Measurements from ENCODE around the gene MCTP1. TPM values are rescaled to one million over a fixed set of nuclear protein-coding genes. Genes with fewer than 3 reads are reported as not detected.

MCTP1 gene
- total RNA-seq, 1 experiment from 2014 or later: 0.44 TPM

DNA sequence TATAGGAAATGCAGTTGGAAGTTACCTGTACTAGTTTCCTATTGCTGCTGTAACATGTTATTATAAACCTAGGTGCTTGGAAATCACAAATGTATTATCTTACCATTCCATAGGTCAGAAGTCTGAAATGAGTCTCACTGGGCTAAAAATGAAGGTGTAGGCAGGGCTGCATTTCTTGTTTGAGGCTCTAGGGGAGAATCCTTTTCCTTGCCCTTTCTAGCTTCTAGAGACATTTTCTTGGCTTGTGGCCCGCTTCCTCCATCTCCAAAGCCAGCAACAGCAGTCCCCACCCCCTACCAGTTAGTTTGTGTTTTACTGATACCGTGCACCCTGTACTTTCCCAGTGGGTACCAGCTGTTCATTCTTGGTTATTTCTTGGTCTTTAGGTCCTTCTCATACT lies 513.2 kb downstream of the MCTP1 start:
- no TSS peak for BruUV-seq (replicated peaks)
- no peaks in the 10 kb centered on the region for H3K79me2 ChIP-seq (ENCODE audit: insufficient read depth, low read length)
- intact Hi-C loops (cut with micrococcal nuclease): no loop called here
- H3K36me3 ChIP-seq (ENCODE audit: control insufficient read depth in 1 of 2, insufficient read depth in 2 of 2, low read length in 2 of 2): no peaks in the 10 kb centered on the region
- no peaks in the 10 kb centered on the region for H3K9me2 ChIP-seq (ENCODE audit: insufficient read depth)
- H3K27ac ChIP-seq (ENCODE audit: low read depth, low read length): no peak overlapping the region
- CTCF ChIA-PET: no interaction called here
- H3K4me1 ChIP-seq (ENCODE audit: control insufficient read depth in 1 of 2, insufficient read depth in 2 of 2, low read length in 2 of 2): no peaks in the 10 kb centered on the region
- no peak for DNase-seq (ENCODE audit: low read depth, low spot score)
- no peaks in the 10 kb centered on the region for H4K20me1 ChIP-seq (ENCODE audit: insufficient read depth)
- RAD21 ChIA-PET (ENCODE audit: low non-redundant PET in 1 of 2, low total read pairs in 2 of 2, uncharacterized antibody in 2 of 2, unreplicated experiment in 2 of 2): no interaction called here
- H3K9ac ChIP-seq (ENCODE audit: low read length): no peak overlapping the region
- ATAC-seq: no peak
- no peak overlapping the region for H3K4me2 ChIP-seq (ENCODE audit: low read length)
- no peaks in the 10 kb centered on the region for H3K9me3 ChIP-seq (ENCODE audit: control insufficient read depth in 1 of 2, insufficient read depth in 1 of 2, low read depth in 1 of 2, low read length in 2 of 2)
- no peak overlapping the region for H2AFZ ChIP-seq (ENCODE audit: low read depth, low read length, poor library complexity, severe bottlenecking)
- TF ChIP-seq, protein P1, sequence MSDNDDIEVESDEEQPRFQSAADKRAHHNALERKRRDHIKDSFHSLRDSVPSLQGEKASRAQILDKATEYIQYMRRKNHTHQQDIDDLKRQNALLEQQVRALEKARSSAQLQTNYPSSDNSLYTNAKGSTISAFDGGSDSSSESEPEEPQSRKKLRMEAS (IDR thresholded peaks at IDR 0.05): no peak
- TF ChIP-seq, protein P2, sequence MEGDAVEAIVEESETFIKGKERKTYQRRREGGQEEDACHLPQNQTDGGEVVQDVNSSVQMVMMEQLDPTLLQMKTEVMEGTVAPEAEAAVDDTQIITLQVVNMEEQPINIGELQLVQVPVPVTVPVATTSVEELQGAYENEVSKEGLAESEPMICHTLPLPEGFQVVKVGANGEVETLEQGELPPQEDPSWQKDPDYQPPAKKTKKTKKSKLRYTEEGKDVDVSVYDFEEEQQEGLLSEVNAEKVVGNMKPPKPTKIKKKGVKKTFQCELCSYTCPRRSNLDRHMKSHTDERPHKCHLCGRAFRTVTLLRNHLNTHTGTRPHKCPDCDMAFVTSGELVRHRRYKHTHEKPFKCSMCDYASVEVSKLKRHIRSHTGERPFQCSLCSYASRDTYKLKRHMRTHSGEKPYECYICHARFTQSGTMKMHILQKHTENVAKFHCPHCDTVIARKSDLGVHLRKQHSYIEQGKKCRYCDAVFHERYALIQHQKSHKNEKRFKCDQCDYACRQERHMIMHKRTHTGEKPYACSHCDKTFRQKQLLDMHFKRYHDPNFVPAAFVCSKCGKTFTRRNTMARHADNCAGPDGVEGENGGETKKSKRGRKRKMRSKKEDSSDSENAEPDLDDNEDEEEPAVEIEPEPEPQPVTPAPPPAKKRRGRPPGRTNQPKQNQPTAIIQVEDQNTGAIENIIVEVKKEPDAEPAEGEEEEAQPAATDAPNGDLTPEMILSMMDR (IDR thresholded peaks at IDR 0.05 in 2 of 3, conservative IDR thresholded peaks at IDR 0.05 in 1 of 3; ENCODE audit: borderline replicate concordance in 1 of 3, insufficient read depth in 1 of 3, low read depth in 2 of 3, low read length in 2 of 3): 0 out of 6 replicates have a peak, but pooled peaks of 2 of the 3 experiments have one; percentile 13 to 15
- no peak overlapping the region for H3K4me3 ChIP-seq (replicated peaks in 1 of 2; ENCODE audit: low read depth in 1 of 2, low read length in 2 of 2)
- POLR2A ChIA-PET: interaction anchor here (0.6 kb wide), 1 partner anchor 16 kb away, joined by 3 read pairs; no protein-coding TSS in a partner anchor
- H3K27me3 ChIP-seq (ENCODE audit: insufficient read depth, low read length): no peaks in the 10 kb centered on the region

DNA sequence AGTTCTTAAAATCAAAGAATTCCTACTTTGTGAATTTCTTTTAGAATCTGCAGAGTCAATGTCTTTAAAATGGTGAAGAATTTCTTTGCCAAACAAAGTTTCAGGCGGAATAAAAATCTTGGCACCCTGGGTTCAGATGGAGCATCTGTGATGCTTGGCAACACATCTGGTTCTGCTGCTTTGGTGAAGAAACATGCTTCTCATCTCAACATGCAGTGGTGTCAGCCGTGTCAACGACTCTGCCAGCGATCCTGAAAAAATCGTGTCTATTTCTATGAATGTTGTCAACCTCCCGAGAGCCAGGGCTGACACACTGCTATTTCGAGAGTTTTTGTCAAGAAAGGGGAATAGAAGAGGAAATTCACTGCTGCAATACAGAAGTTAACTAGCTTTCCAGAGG lies 514.9 kb downstream of the MCTP1 start:
- Histone ChIP-seq H3K4me1 (ENCODE audit: control insufficient read depth in 1 of 2, insufficient read depth in 2 of 2, low read length in 2 of 2) (no peaks in the 10 kb centered on the region), H3K27me3 (ENCODE audit: insufficient read depth, low read length) (no peaks in the 10 kb centered on the region), H3K79me2 (ENCODE audit: insufficient read depth, low read length) (no peaks in the 10 kb centered on the region), H3K9me3 (ENCODE audit: control insufficient read depth in 1 of 2, insufficient read depth in 1 of 2, low read depth in 1 of 2, low read length in 2 of 2) (no peaks in the 10 kb centered on the region), H4K20me1 (ENCODE audit: insufficient read depth) (no peaks in the 10 kb centered on the region), H3K9me2 (ENCODE audit: insufficient read depth) (no peaks in the 10 kb centered on the region), H3K9ac (ENCODE audit: low read length) (no peak overlapping the region), H3K36me3 (ENCODE audit: control insufficient read depth in 1 of 2, insufficient read depth in 2 of 2, low read length in 2 of 2) (no peaks in the 10 kb centered on the region), H3K27ac (ENCODE audit: low read depth, low read length) (no peak overlapping the region), H3K4me3 (replicated peaks in 1 of 2; ENCODE audit: low read depth in 1 of 2, low read length in 2 of 2) (no peak overlapping the region), H2AFZ (ENCODE audit: low read depth, low read length, poor library complexity, severe bottlenecking) (no peak overlapping the region), H3K4me2 (ENCODE audit: low read length) (no peak overlapping the region)
- RAD21 ChIA-PET (ENCODE audit: low non-redundant PET in 1 of 2, low total read pairs in 2 of 2, uncharacterized antibody in 2 of 2, unreplicated experiment in 2 of 2): no interaction called here
- ATAC-seq: no peak
- CTCF ChIA-PET: no interaction called here
- intact Hi-C loops (cut with micrococcal nuclease): no loop called here
- BruUV-seq (replicated peaks): no TSS peak
- no peak for DNase-seq (ENCODE audit: low read depth, low spot score)
- POLR2A ChIA-PET: no interaction called here
- TF ChIP-seq ELF1 (IDR thresholded peaks at IDR 0.05; ENCODE audit: borderline replicate concordance, low read depth): no peak
- TF ChIP-seq, protein P3, sequence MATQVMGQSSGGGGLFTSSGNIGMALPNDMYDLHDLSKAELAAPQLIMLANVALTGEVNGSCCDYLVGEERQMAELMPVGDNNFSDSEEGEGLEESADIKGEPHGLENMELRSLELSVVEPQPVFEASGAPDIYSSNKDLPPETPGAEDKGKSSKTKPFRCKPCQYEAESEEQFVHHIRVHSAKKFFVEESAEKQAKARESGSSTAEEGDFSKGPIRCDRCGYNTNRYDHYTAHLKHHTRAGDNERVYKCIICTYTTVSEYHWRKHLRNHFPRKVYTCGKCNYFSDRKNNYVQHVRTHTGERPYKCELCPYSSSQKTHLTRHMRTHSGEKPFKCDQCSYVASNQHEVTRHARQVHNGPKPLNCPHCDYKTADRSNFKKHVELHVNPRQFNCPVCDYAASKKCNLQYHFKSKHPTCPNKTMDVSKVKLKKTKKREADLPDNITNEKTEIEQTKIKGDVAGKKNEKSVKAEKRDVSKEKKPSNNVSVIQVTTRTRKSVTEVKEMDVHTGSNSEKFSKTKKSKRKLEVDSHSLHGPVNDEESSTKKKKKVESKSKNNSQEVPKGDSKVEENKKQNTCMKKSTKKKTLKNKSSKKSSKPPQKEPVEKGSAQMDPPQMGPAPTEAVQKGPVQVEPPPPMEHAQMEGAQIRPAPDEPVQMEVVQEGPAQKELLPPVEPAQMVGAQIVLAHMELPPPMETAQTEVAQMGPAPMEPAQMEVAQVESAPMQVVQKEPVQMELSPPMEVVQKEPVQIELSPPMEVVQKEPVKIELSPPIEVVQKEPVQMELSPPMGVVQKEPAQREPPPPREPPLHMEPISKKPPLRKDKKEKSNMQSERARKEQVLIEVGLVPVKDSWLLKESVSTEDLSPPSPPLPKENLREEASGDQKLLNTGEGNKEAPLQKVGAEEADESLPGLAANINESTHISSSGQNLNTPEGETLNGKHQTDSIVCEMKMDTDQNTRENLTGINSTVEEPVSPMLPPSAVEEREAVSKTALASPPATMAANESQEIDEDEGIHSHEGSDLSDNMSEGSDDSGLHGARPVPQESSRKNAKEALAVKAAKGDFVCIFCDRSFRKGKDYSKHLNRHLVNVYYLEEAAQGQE (IDR thresholded peaks at IDR 0.05; ENCODE audit: low read depth): no peak
- no peak for TF ChIP-seq RAD21 (IDR thresholded peaks at IDR 0.05; ENCODE audit: low read depth)
- TF ChIP-seq SP1 (IDR thresholded peaks at IDR 0.05; ENCODE audit: low read depth): no peak
- no peak for TF ChIP-seq CEBPB (IDR thresholded peaks at IDR 0.05; ENCODE audit: low read depth)
- no peak for TF ChIP-seq POLR2AphosphoS5 (IDR thresholded peaks at IDR 0.05; ENCODE audit: low read depth, low read length)
- no peak for TF ChIP-seq CBX3 (IDR thresholded peaks at IDR 0.05; ENCODE audit: low read depth)
- TF ChIP-seq, protein P2 (IDR thresholded peaks at IDR 0.05 in 2 of 3, conservative IDR thresholded peaks at IDR 0.05 in 1 of 3; ENCODE audit: borderline replicate concordance in 1 of 3, insufficient read depth in 1 of 3, low read depth in 2 of 3, low read length in 2 of 3): no peak
- no peak for TF ChIP-seq SRF (IDR thresholded peaks at IDR 0.05; ENCODE audit: low read depth)
- TF ChIP-seq ZFX (IDR thresholded peaks at IDR 0.05): no peak
- TF ChIP-seq EZH2 (IDR thresholded peaks at IDR 0.05): no peak
- TF ChIP-seq, protein P4, sequence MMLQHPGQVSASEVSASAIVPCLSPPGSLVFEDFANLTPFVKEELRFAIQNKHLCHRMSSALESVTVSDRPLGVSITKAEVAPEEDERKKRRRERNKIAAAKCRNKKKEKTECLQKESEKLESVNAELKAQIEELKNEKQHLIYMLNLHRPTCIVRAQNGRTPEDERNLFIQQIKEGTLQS (IDR thresholded peaks at IDR 0.05): no peak

Data from HCT116 (cell line).